Right lobe of liver (tissue), 6 donors: ENCODE results near the gene RPTOR. TPM values are rescaled to one million over a fixed set of nuclear protein-coding genes. Genes with fewer than 3 reads are reported as not detected.

Source experiments
- ATAC-seq, 4 donors: fragments of 200-7000 bp; cut with Tn5 transposase; one replicate each; pipeline ENCODE4 v1.9.1; 2020; ENCODE audit warnings: mild to moderate bottlenecking in 4 of 4, moderate library complexity in 4 of 4
- DNase-seq, 3 donors: peaks; one replicate each; pipeline ENCODE4 v3.0.0-alpha.2; 2020
- H3K27ac ChIP-seq, 3 donors: fragments of 200-600 bp; one replicate each; pipeline ENCODE4 v1.8.0; 2022
- H3K27me3 ChIP-seq, 2 donors: fragments of 200-600 bp; one replicate each; pipeline ENCODE4 v1.8.0; 2022
- H3K36me3 ChIP-seq, 4 donors: fragments of 200-600 bp; sonication (generic) in 1 of 4; one replicate each; pipeline versions ENCODE4 v1.5.1 to v1.8.0; 2017 to 2022; ENCODE audit warnings: control low read depth in 1 of 4
- H3K4me1 ChIP-seq, 4 donors: fragments of 200-600 bp; sonication (generic) in 1 of 4; one replicate each; pipeline versions ENCODE4 v1.5.1 to v1.8.0; 2017 to 2022; ENCODE audit warnings: control low read depth in 1 of 4
- H3K4me3 ChIP-seq, 3 donors: fragments of 200-600 bp; one replicate each; pipeline ENCODE4 v1.8.0; 2022
- H3K9me3 ChIP-seq, 4 donors: fragments of 200-600 bp; sonication (generic) in 1 of 4; one replicate each; pipeline versions ENCODE4 v1.5.1 to v1.8.0; 2017 to 2022; ENCODE audit warnings: control low read depth in 1 of 4
- CTCF ChIP-seq, 4 donors: fragments of 200-600 bp in 3 of 4; fragments of 450-650 bp in 1 of 4; IDR thresholded peaks; one replicate each; pipeline versions ENCODE4 v1.5.1 to v1.8.0; 2016 to 2022; ENCODE audit warnings: antibody characterized with exemption in 4 of 4, mild to moderate bottlenecking in 2 of 4
- POLR2A ChIP-seq: fragments of 450-650 bp; IDR thresholded peaks from one replicate; pipeline ENCODE4 v1.6.1; 2017; ENCODE audit warnings: antibody characterized with exemption, mild to moderate bottlenecking
- WGBS: methylation state at CpG from one replicate; pipeline ENCODE4 v1.1.6; 2018; ENCODE audit warnings: low coverage, low lambda C conversion rate; ENCODE audit not compliant: insufficient coverage; ENCODE audit errors: missing lambda C conversion rate; 5-methylcytosine and 5-hydroxymethylcytosine counted together
- intact Hi-C, 2 donors: fragments of 100-400 bp; cut with DNase I; formaldehyde crosslinking; loops; one replicate each; pipeline versions ENCODE4 v1.11.2 to v1.14.1; 2022
- total RNA-seq, 6 experiments: library from RNA; depleted of rRNA in 2 of 6; stranded (reverse); fragments of >200 nt in 2 of 6; fragmentation: NEBNext Ultra II Directional in 3 of 6; extraction: Animal tissue kit (Norgen Biotek cat#: 25700) in 3 of 6; gene quantifications; one replicate each; pipeline versions ENCODE4 v1.1.0 to v1.2.4, GENCODE V29; 2016 to 2023
- donor health status: DM: no; HTN: yes; CAD: no.
- donor health status: DM: no; HTN: no; CAD: no.
- donor health status: DM: no; HTN: no; CAD: no.
- donor health status: DM: no; HTN: yes; CAD: no.
- donor health status: DM: no; HTN: yes; CAD: no.

RPTOR gene
- total RNA-seq, 6 experiments from 2014 or later = 13.1 to 24.0 (median 15.5) TPM

- intact Hi-C loops = no loop called here
- Histone ChIP-seq H3K4me1 (peaks cover 0 to 4% (median 0%) of the 10 kb centered on the region in 4 donors), H3K4me3 (no peak overlapping the region), H3K27me3 (no peaks in the 10 kb centered on the region), H3K27ac (no peak overlapping the region), H3K9me3 (no peaks in the 10 kb centered on the region), H3K36me3 (peaks cover 0 to 4% (median 2%) of the 10 kb centered on the region in 4 donors)
- no peak for DNase-seq
- ATAC-seq = no peak
- 97% methylated on average over 10 of the region's 29 CpGs for WGBS
- TF ChIP-seq POLR2A = no peak
These were observed 358.4 kb downstream of the RPTOR start for GRCh38 chr17:80902963-80903611.

GRCh38 chr17:80904036-80904753, 359.6 kb downstream of the RPTOR start:
- H3K4me1 ChIP-seq = peaks cover 0 to 1% (median 0%) of the 10 kb centered on the region in 4 donors
- intact Hi-C loops = no loop called here
- no peak overlapping the region for H3K4me3 ChIP-seq
- ATAC-seq (no peak), DNase-seq (no peak)
- H3K27ac ChIP-seq = no peak overlapping the region
- peaks cover 0 to 4% (median 2%) of the 10 kb centered on the region in 4 donors for H3K36me3 ChIP-seq
- H3K9me3 ChIP-seq = no peaks in the 10 kb centered on the region
- WGBS = 85% methylated on average over 5 of the region's 30 CpGs
- TF ChIP-seq CTCF (IDR thresholded peaks at IDR 0.05) (no peak), POLR2A (no peak)
- no peaks in the 10 kb centered on the region for H3K27me3 ChIP-seq

- intact Hi-C loops = no loop called here
- H3K4me3 ChIP-seq = no peak overlapping the region
- H3K36me3 ChIP-seq = peaks cover 0 to 4% (median 1%) of the 10 kb centered on the region in 4 donors
- TF ChIP-seq POLR2A (no peak), CTCF (IDR thresholded peaks at IDR 0.05) (no peak)
- 100% methylated on average over 1 of the region's 22 CpGs for WGBS
- no peaks in the 10 kb centered on the region for H3K27me3 ChIP-seq
- H3K27ac ChIP-seq = no peak overlapping the region
- DNase-seq (no peak), ATAC-seq (peak in 1 of 4 donors; percentile 4)
- no peaks in the 10 kb centered on the region for H3K9me3 ChIP-seq
- no peaks in the 10 kb centered on the region for H3K4me1 ChIP-seq
These were observed 361.1 kb downstream of the RPTOR start for GRCh38 chr17:80905586-80906230.

- TF ChIP-seq CTCF (IDR thresholded peaks at IDR 0.05) = no peak
- no peak for TF ChIP-seq POLR2A
- H3K9me3 ChIP-seq = no peaks in the 10 kb centered on the region
- H3K27ac ChIP-seq = no peak overlapping the region
- no peaks in the 10 kb centered on the region for H3K4me1 ChIP-seq
- no peaks in the 10 kb centered on the region for H3K27me3 ChIP-seq
- intact Hi-C loops = no loop called here
- DNase-seq (no peak), ATAC-seq (no peak)
- H3K36me3 ChIP-seq = peaks cover 0 to 4% (median 0%) of the 10 kb centered on the region in 4 donors
- WGBS = 97% methylated on average over 6 of the region's 39 CpGs
- H3K4me3 ChIP-seq = no peak overlapping the region
These were observed 362.0 kb downstream of the RPTOR start for GRCh38 chr17:80906364-80907259.
